Neural progenitor cell (in vitro differentiated cells): ENCODE data around the gene GLP1R.

ENCODE experiments used
- CTCF ChIP-seq: fragments of 200-600 bp; sonication (generic); IDR thresholded peaks from 2 replicates; pipeline ENCODE4 v1.5.1; 2017; ENCODE audit warnings: antibody characterized with exemption, mild to moderate bottlenecking
- EZH2 ChIP-seq: fragments of 200-600 bp; sonication (generic); IDR thresholded peaks from 2 replicates; pipeline ENCODE4 v1.6.1; 2017; ENCODE audit warnings: antibody characterized with exemption, mild to moderate bottlenecking, moderate library complexity

- no peak for TF ChIP-seq CTCF
- no peak for TF ChIP-seq EZH2
Measured at GRCh38 chr6:39056191-39056590, 7.6 kb downstream of the GLP1R start.
